HG02763 (cell line): Measurements from ENCODE around the gene WDR62.
"Not testable (repeated sequence)": the region's sequence is repeated elsewhere in the genome, so short reads cannot be mapped to it uniquely, and the experiment has no call there.

Experiments
- ATAC-seq: cut with Tn5 transposase; IDR thresholded peaks from one replicate; pipeline ENCODE4 v1.9.1; 2021; ENCODE audit warnings: mild to moderate bottlenecking, moderate library complexity; ENCODE audit not compliant: unreplicated experiment

The WDR62 gene

DNA sequence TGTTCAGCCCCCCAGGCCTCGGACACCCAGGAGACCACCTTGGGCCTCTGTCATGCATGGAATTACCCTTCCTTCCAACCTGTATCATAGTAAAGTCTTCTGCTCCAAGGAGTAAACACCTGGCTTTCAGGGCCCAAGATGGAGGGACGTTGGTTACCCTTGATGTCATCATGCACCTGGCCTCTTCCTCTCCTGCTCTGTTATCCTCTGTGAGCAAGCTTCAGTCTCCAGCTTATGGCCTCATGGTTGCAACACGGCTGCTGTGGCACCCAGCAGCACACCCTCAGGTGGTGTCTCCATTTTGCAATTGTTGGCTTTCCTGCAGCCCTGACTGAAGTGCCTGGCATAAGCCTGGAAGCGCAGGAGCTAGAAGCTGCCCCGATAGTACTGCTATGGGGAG, 52.3 kb downstream of the WDR62 start:
- ATAC-seq: no peak

DNA sequence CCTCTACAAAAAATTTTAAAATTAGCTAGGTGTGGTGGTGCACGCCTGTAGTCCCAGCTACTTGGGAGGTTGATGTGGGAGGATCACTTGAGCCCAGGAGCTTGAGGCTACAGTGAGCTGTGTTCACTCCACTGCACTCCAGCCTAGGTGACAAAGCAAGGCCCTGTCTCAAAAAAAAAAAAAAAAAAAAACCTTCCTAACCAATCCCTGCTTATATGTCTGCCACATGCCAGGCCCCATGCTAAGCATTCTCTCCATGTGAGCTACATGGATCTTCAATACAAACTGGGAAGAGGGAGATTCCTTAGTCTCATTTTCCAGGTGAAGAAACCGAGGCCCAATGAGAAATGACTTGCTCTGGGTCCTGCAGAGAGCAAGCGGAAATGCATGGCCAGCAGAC, 54.0 kb downstream of the WDR62 start:
- ATAC-seq: no peak

DNA sequence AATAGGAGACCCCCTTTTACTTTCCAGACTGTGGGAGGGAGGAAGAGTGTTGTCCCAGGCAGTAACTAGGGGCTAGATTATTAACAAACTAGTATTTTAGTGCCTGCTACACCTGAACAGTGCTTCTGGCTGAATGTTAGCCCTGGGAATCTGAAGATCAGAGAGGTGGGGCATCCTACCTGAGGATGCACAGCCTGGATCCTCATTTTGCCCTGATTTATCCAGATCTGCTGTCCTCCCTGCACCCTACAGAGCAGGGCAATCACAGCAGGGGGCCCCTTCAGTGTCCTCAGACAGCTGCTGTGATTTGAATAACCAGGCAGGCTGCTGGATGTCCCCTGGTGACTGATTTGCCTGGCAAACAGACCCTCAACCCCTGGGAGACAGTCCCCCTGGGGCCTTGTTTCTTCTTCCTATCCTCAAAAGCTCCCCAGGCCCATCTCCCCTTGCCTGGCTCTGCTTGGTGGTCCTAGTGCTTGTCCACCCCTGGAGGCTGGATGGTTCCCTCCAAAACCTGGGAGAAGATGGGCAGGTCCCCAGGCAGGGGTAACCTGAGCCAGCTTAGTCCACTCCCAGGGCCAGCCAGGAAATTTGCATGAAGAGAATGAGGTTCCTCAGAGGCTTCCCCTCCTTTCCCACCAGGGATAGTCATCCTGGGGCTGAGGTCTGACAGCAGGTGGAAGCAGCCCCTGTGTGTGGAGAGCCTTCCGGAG, 55.9 kb downstream of the WDR62 start, which contains the start of gene OVOL3:
OVOL3 (plus strand) TSS at position 657 of the 713 bp plus-strand sequence. CDS start 60 bp downstream, outside the sequence.
- ATAC-seq: no peak

DNA sequence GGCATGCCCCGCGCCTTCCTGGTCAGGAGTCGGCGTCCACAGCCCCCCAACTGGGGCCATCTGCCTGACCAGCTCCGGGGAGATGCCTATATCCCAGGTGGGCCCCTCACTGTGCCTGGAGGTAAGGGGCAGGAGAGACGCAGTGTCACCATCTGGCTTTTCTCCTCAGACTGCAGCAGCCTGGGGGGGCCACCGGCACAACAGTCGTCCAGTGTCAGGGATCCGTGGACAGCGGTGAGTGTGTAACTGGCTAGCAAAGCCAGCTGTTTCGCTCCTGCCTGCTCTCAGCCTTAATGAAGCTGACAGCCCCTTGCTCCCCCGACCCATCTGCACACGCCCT, 56.5 kb downstream of the WDR62 start:
- ATAC-seq: no peak

DNA sequence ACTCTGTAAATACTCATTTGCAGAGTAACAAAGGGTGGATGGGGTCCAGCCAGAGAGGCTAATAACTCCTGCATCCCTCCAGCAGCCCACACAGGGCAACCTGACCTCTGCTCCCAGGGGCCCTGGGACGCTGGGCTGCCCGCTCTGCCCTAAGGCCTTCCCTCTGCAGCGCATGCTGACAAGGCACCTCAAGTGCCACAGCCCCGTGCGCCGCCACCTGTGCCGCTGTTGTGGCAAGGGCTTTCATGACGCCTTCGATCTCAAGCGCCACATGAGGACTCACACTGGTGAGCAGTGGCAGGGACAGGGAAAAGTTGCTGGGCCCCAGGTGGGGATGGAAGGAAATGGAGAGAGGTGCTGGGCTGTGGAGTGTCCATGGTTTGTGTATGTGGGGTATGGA, 58.0 kb downstream of the WDR62 start:
- no peak for ATAC-seq

DNA sequence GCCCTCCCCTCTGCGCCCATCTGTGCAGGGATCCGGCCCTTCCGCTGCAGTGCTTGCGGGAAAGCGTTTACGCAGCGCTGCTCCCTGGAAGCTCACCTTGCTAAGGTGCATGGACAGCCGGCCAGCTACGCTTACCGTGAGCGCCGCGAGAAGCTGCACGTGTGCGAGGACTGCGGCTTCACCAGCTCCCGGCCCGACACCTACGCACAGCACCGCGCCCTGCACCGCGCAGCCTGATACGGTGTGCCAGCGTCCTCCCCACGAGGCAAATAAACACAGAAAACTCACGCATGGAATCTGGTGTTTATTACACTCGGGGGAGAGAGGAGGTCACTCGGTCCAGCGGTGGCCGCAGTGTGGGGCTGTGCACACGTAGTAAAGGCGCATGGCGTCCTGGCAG, 58.7 kb downstream of the WDR62 start:
- ATAC-seq: no peak

DNA sequence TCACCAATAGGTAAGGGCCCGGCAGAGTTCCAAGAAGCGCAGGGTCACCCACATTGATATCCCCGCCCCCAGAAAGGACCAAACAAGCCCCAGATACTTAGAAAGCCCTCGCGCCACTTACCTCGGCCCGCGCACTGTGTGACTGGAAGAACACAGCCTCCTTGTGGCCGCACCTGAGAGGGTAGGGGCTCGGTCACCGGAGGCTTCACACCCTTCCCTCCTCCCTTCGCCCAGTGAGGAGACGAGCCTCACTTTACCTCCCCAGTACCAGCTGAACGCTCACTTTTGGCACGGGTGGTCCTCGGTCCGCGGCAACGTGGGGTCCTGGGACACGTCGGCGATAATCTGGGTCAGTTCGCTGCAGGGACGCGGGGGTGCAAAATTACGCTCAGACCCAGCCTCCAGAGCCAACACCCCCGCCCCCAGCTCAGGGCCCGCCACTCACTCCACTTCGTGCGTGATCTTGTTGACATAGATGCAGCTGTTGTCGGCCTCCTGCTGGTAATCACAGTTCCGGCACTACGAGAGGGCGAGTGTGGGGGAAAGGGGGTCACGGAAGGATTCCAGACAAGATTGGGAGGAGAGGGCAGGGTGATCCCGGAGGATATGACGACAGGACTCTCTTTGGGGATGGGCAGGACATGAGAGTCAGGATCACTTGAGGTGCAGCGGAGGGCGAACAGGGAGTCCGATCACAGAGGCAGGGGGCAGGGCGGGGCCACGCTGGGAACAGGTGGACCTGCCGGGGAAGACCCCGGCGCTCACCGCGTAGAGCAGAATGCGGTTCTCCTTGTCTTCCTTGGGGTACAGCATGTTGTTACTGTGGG, 59.4 kb downstream of the WDR62 start:
- ATAC-seq: peak; percentile 0

DNA sequence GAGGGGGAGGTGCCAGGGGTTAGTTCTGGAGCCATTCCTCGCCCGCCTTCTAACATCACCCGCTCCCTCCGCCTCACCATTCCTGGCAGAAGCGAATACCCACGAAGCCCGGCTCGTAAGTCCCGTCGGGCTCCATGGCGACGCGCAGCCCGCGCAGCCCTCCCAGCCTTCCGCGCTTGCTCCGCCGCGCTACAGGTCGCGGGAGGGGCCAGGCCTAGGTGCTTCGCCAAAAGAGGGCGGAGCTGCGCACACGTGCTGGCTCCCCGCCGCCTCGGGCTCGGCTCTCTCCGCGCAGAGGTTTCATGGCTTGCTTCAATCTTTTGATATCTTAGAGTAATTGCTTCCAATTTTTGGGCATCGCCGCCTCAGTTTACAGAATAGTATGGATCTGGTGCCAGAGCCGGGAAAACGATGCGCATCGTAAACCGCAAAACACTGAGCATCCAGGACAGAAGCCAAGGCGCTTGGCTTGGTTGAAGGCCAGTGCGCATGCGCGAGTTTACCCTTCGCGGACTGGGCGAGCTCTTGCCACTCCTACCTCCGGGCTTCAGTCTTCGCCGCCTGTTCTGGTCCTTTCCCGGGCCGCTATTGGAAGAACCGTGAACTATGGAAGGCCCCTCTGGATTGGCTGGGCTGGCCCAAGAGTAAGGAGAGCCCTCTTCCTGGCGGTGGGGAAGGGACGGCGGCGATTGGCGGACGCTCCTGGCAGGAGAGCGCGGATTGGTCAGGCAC, 60.2 kb downstream of the WDR62 start, which contains the start of gene POLR2I:
POLR2I (minus strand) TSS at position 155 of the 732 bp plus-strand sequence; CDS start at position 136, 19 bp downstream.
- peak; percentile 84 for ATAC-seq

DNA sequence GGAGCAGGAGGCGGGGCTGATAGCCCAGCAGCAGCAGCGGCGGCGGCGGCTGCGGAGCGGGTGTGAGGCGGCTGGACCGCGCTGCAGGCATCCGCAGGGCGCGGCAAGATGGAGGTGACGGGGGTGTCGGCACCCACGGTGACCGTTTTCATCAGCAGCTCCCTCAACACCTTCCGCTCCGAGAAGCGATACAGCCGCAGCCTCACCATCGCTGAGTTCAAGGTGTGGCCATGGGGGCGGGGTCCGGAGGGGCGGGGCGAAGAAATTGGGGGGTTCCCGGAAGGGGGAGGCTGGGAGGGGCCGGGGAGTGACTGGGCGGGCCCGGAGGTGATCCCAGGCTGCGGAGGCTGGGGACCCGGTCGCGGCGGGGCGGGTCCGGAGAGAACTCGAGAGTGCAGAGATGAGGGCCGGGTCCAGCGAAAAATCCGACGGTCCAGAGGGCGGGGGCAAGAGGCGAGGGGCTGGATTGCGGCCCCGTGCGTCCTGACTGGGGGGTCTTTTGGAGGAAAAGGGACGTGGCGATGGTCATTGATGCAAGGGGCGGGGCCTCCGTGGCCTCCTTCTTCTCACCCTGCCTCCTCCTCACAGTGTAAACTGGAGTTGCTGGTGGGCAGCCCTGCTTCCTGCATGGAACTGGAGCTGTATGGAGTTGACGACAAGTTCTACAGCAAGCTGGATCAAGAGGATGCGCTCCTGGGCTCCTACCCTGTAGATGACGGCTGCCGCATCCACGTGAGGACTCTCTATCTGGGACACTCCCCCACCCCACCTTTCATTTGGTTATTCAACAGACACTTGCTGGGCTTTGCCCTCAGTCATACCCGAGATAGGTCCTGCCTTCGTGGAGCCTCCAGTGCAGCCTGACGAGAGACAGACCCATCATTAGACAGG, 61.0 kb downstream of the WDR62 start, which contains the start of gene TBCB:
TBCB (plus strand) TSS at position 16 of the 891 bp plus-strand sequence; CDS start at position 109, 93 bp downstream.
- ATAC-seq: peak; percentile 30

DNA sequence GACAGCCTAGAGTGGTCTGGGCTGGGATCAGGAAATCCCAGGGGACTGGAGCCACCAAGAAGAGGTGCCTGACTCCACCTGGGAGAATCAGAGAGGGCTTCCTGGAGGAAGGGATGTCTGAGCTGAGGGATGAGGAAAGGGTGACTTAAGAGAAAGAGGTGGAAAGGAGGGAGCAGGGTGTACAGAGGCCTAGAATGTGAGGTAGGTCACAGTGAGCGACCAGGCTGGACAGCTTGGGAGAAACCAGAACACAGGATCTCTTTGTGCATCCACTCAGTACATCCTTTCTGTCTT, 61.6 kb downstream of the WDR62 start:
- ATAC-seq: no peak

DNA sequence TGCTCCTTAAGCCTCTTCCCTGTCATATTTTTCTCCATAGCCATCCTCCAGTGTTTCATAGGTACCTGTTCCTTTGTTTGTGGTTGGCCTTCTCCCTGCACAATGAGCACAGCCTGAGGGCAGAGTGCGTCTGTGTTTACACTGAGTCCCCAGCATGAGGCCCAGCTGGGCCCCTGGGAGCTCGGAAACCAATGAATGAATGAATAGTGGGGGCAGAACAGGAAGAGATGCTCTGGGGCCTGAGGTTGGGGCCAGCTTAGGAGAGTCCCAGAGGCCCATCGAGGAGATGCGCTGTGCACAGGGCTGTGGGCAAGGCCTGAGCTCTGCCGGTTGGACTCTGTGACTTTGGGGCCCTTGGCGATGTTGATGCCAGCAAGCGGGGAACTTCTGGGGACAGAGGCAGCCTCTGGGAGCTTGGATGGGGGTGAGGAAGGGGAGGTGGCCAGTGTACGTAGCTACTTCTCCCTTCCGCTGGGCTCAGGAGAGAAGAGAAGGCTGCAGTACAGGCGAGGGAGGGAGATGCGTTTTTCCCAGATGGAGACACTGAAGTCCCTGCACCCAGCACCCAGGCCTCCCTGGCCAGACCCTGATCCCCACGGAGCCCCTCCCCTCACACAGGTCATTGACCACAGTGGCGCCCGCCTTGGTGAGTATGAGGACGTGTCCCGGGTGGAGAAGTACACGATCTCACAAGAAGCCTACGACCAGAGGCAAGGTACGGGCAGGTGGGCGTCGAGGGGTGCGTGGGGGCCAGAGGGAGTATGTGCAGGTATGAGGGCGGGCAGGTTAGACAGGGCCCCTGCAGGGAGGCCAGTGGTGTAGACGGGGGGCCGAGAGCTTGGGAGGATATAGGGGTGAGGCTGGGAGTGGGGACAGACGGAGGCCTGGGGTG, 65.6 kb downstream of the WDR62 start:
- no peak for ATAC-seq

DNA sequence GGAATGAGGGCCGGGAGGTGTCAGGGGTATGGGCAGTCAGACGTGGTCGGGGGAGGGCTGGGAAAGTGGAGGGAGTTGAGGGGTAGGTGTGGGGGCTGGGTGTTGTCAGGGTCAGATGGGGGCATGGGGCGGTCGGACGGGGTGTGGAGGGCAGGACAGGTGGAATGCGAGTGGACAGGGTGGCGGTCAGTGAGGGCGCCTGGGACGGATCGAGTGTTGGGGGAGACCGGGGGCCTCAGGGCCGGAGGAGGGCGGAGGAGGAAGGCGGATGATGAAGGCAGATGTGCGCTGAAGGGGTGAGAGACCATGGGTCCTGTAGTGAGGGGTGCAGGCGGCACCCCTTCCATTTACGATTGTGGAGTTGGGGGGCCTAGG, 66.3 kb downstream of the WDR62 start:
- no peak for ATAC-seq

DNA sequence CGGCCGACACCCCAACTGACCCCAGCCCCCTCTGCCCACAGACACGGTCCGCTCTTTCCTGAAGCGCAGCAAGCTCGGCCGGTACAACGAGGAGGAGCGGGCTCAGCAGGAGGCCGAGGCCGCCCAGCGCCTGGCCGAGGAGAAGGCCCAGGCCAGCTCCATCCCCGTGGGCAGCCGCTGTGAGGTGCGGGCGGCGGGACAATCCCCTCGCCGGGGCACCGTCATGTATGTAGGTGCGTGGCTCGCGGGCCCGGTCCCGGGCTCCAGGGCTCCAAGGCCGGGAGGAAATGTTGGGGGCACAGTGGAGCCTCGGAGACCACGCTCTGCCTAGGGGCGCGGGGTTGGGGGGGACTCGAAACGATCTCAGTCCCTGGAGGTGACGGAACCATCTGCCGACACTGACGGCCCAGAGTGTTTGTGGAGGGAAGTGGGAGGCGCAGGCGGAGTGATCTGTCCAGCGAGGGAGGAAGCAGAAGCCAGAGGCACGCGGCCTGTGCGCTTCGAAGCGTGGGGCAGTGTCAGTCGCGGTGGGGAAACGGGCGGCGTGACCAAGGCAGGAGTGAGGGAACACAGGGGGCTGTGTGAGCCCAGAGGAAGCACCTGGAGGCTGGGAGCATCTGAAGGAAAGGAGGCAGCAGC, 66.9 kb downstream of the WDR62 start:
- no peak for ATAC-seq

DNA sequence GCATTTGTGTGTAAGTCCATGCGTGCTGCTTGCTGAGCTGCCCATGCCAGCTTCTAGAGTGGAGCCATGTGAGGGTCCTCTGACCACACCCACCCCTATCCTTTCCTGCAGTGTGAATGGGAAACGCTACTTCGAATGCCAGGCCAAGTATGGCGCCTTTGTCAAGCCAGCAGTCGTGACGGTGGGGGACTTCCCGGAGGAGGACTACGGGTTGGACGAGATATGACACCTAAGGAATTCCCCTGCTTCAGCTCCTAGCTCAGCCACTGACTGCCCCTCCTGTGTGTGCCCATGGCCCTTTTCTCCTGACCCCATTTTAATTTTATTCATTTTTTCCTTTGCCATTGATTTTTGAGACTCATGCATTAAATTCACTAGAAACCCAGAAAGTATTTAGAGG, 70.9 kb downstream of the WDR62 start:
- ATAC-seq: no peak

DNA sequence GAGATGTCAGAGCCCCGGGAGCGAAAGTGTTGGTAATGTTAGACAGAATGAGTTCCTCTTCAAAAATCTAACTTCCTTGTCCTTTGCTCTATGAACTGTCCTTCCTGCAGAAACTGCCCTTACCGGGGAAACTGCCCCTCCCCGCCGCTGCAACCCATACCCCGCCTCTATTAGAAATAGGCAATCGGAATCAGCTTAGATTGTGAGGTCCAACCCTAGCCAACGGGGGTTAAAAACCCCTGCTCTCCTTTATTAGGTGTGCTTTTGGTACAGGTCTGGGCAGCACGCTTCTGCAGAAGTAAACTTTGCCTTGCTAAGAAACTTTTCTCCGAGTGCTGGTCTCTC, 73.7 kb downstream of the WDR62 start:
- ATAC-seq: no peak

DNA sequence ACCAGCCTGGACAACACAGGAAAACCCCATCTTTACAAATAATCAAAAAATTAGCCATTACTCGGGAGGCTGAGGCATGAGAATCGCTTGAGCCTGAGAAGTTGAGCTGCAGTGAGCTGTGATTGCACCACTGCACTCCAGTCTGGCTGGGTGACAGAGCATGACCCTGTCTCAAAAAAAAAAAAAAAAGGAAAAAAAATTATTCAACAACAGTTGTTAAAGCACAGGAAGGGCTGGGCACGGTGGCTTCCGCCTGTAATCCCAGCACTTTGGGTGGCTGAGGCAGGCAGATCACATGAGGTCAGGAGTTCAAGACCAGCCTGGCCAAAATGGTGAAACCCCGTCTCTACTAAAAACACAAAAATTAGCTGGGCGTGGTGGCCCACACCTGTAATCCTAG, 76.5 kb downstream of the WDR62 start:
- not testable (repeated sequence) for ATAC-seq

DNA sequence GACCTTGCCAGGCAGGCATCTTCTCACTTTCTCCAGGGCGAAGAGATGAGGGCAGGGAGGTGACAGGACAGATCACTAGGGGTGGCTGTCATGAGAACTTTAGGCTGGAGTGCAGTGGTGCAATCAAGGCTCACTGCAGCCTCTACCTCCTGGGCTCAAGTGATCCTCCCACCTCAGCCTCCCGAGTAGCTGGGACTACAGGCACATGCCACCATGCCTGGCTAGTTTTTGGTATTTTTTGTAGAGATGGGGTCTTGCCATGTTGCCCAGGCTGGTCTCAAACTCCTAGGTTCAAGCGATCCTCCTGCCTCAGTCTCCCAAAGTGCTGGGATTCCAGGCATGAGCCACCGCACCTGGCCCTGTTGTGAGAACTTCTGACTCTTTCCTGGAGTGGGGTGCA, 80.2 kb downstream of the WDR62 start:
- ATAC-seq: not testable (repeated sequence)

DNA sequence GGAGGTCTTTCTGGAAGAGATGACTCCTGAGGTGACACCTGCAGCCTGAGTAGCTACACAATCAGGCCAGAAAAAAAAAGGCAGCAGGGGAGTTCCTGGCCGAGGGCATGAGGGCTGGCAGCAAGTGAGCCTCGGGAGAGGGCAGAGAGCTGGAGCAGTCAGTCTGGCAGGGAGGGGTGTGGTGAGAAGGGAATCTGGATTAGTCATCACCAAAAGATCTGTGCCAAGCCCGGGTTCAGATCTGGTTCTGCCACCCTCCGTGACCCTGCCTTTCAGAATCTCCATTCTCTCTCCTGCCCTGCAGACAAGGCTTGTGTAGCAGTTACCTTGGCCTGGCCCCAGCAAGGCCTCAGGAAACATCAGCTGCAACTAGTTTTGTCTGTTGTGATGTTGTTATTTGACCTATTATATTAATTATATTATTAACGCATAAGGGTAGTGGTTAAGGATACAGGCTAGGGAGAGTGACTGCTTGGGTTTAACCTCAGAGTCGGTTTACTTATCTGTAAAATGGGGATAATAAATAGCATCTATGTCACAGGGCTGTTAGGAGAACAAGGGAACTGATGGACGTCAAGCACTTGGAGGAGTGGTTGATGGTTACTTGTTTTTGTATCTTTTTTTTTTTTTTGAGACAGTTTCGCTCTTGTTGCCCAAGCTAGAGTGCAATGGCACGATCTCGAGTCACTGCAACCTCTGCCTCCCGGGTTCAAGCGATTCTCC, 82.4 kb downstream of the WDR62 start:
- no peak for ATAC-seq

DNA sequence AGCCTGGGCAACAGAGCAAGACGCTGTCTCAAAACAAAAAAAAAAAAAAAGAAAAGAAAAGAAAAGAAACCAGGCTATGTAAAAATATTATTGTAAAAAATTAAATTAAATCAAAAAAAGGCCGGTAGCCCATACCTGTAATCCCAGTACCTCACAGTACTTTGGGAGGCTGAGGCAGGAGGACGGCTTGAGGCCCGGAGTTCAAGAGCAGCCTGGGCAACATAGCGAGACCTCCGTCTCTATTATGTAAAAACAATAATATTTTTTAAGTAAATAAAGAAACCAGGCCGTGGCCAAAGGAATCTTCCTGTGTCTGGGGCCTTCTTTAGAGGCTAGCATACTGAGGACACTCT, 84.4 kb downstream of the WDR62 start:
- ATAC-seq: no peak
